Loucy (cell line): ENCODE measurements around the gene RIPOR2.

ENCODE experiments used
- H2AFZ ChIP-seq: fragments of 200-600 bp; sonication (generic); 2 replicates; pipeline ENCODE4 v1.6.0; 2016; ENCODE audit warnings: antibody characterized with exemption, mild to moderate bottlenecking, low read length, moderate library complexity
- H3F3A ChIP-seq: fragments of 200-600 bp; 2 replicates; pipeline ENCODE4 v1.6.0; 2016; ENCODE audit warnings: antibody characterized with exemption, low read depth, mild to moderate bottlenecking
- H3K27me3 ChIP-seq: fragments of 200-600 bp; sonication (generic); 2 replicates; pipeline ENCODE4 v1.6.1; 2014; ENCODE audit warnings: low read length, mild to moderate bottlenecking; ENCODE audit not compliant: insufficient read depth, poor library complexity, severe bottlenecking
- H3K36me3 ChIP-seq: fragments of 200-600 bp; sonication (generic); 2 replicates; pipeline ENCODE4 v1.6.1; 2016; ENCODE audit warnings: low read length; ENCODE audit not compliant: insufficient read depth
- H3K4me1 ChIP-seq: fragments of 200-600 bp; sonication (generic); 2 replicates; pipeline ENCODE4 v1.5.1; 2014; ENCODE audit warnings: low read length, mild to moderate bottlenecking; ENCODE audit not compliant: insufficient read depth, poor library complexity, severe bottlenecking
- H3K4me2 ChIP-seq: fragments of 200-600 bp; sonication (generic); 2 replicates; pipeline ENCODE4 v1.6.0; 2014; ENCODE audit warnings: antibody characterized with exemption, low read length, low read depth, mild to moderate bottlenecking; ENCODE audit not compliant: poor library complexity, severe bottlenecking
- H3K4me3 ChIP-seq: fragments of 200-600 bp; sonication (generic); 2 replicates; pipeline ENCODE4 v1.5.1; 2014; ENCODE audit warnings: low read length, mild to moderate bottlenecking, mixed read lengths; ENCODE audit not compliant: poor library complexity, severe bottlenecking
- H3K79me2 ChIP-seq: fragments of 200-600 bp; sonication (generic); 2 replicates; pipeline ENCODE4 v1.6.1; 2014; ENCODE audit warnings: low read length; ENCODE audit not compliant: insufficient read depth
- H3K9ac ChIP-seq: fragments of 200-600 bp; sonication (generic); 2 replicates; pipeline ENCODE4 v1.6.0; 2014; ENCODE audit warnings: mild to moderate bottlenecking, low read depth, low read length, moderate library complexity; ENCODE audit not compliant: poor library complexity, severe bottlenecking
- H3K9me2 ChIP-seq: fragments of 200-600 bp; sonication (generic); replicated peaks from 2 replicates; pipeline ENCODE4 v1.6.1; 2016; ENCODE audit warnings: low read depth, low read length, mixed read lengths
- H3K9me3 ChIP-seq: fragments of 200-600 bp; sonication (generic); 2 replicates; pipeline ENCODE4 v1.6.1; 2014; ENCODE audit warnings: mild to moderate bottlenecking, antibody characterized with exemption, low read length, low read depth; ENCODE audit not compliant: insufficient read depth
- H4K20me1 ChIP-seq: fragments of 200-600 bp; sonication (generic); 2 replicates; pipeline ENCODE4 v1.6.0; 2014; ENCODE audit warnings: antibody characterized with exemption, low read length, mild to moderate bottlenecking; ENCODE audit not compliant: insufficient read depth, poor library complexity, severe bottlenecking
- CTCF ChIP-seq: fragments of 200-600 bp; sonication (generic); conservative IDR thresholded peaks from 2 replicates; pipeline ENCODE4 v1.5.1; 2014; ENCODE audit warnings: mild to moderate bottlenecking, antibody characterized with exemption, low read length
- EZH2phosphoT487 ChIP-seq: fragments of 200-600 bp; IDR thresholded peaks from 2 replicates; pipeline ENCODE4 v1.6.1; 2018; ENCODE audit warnings: antibody characterized with exemption, mild to moderate bottlenecking, moderate library complexity, borderline replicate concordance

Gene RIPOR2

GRCh38 chr6:24840187-24840586 is 95.6 kb downstream of the RIPOR2 start:
- TF ChIP-seq CTCF (no peak), EZH2phosphoT487 (no peak)
- Histone ChIP-seq H4K20me1 (no peaks in the 10 kb centered on the region), H3K79me2 (no peaks in the 10 kb centered on the region)

GRCh38 chr6:24838994-24839393 is 96.8 kb downstream of the RIPOR2 start:
- H3K4me3 ChIP-seq = no peak overlapping the region
- peaks cover 39% of the 10 kb centered on the region; the same call in 1 of the 2 replicates for H3K36me3 ChIP-seq
- no peak overlapping the region for H2AFZ ChIP-seq
- no peak overlapping the region for H3K9ac ChIP-seq
- no peak overlapping the region for H3K4me2 ChIP-seq
- TF ChIP-seq EZH2phosphoT487 = no peak
- TF ChIP-seq CTCF = no peak
- H3K79me2 ChIP-seq = no peaks in the 10 kb centered on the region
- no peaks in the 10 kb centered on the region for H3F3A ChIP-seq
- H4K20me1 ChIP-seq = no peaks in the 10 kb centered on the region
- no peaks in the 10 kb centered on the region for H3K9me2 ChIP-seq
- H3K4me1 ChIP-seq = no peaks in the 10 kb centered on the region
- no peaks in the 10 kb centered on the region for H3K9me3 ChIP-seq
- H3K27me3 ChIP-seq = no peaks in the 10 kb centered on the region

More at GRCh38 chr6:24840187-24840586, 95.6 kb downstream of the RIPOR2 start:
- no peak overlapping the region for H3K4me3 ChIP-seq
- no peak overlapping the region for H3K4me2 ChIP-seq
- no peaks in the 10 kb centered on the region for H3K27me3 ChIP-seq
- no peaks in the 10 kb centered on the region for H3K9me3 ChIP-seq
- H3K36me3 ChIP-seq = peaks cover 47% of the 10 kb centered on the region; the same call in 1 of the 2 replicates
- no peak overlapping the region for H2AFZ ChIP-seq
- no peaks in the 10 kb centered on the region for H3K9me2 ChIP-seq
- no peaks in the 10 kb centered on the region for H3F3A ChIP-seq
- no peak overlapping the region for H3K9ac ChIP-seq
- H3K4me1 ChIP-seq = no peaks in the 10 kb centered on the region

GRCh38 chr6:24838081-24838480 is 97.7 kb downstream of the RIPOR2 start:
- Histone ChIP-seq H2AFZ (no peak overlapping the region), H3K9me2 (no peaks in the 10 kb centered on the region), H3K27me3 (no peaks in the 10 kb centered on the region), H3K36me3 (peaks cover 30% of the 10 kb centered on the region; the same call in 1 of the 2 replicates), H3K79me2 (no peaks in the 10 kb centered on the region), H3K4me2 (no peak overlapping the region), H3K9ac (no peak overlapping the region), H3K4me1 (no peaks in the 10 kb centered on the region), H3K9me3 (no peaks in the 10 kb centered on the region), H3K4me3 (no peak overlapping the region), H4K20me1 (no peaks in the 10 kb centered on the region), H3F3A (no peaks in the 10 kb centered on the region)
- no peak for TF ChIP-seq EZH2phosphoT487
- no peak for TF ChIP-seq CTCF
